ENCODE measurements around the gene KAT7.
"Not testable (repeated sequence)": the region's sequence is repeated elsewhere in the genome, so short reads cannot be mapped to it uniquely, and the experiment has no call there.

The KAT7 gene

DNA sequence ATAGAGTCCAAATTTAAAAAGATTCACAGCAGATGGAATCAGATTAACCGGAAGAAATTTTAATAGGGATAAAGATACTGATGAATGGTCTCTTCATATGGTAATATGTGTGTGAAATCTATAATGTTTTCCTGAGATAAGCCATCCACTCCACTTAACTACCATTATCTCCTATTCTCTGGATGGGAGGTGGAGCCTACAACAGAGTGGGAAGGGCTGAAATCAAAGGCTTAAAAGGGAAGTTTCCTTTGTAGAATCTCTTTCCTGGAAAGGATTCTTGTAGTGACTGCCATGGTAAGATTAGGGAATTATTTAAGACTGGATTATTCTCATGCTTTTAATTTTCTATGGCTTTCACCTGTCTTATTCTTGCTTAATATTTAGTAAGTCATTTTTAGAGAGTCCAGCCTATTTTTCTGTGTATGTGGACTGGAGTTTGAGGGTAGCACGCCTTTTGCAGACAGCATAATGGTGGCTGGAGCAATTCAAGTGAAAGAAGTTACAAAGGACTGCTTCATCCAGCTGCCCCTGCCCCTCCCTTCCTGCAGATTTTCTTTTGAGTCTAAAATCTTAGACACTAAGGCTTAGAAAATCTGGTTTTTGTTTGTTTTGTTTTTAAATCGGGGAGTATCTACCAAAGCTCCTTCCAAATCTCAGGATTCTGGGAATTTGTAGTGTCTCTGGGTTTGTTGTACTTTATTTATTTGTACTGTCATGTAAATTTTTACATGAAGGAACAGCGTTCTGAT lies 26.5 kb downstream of the KAT7 start:
- no peak for DNase-seq

DNA sequence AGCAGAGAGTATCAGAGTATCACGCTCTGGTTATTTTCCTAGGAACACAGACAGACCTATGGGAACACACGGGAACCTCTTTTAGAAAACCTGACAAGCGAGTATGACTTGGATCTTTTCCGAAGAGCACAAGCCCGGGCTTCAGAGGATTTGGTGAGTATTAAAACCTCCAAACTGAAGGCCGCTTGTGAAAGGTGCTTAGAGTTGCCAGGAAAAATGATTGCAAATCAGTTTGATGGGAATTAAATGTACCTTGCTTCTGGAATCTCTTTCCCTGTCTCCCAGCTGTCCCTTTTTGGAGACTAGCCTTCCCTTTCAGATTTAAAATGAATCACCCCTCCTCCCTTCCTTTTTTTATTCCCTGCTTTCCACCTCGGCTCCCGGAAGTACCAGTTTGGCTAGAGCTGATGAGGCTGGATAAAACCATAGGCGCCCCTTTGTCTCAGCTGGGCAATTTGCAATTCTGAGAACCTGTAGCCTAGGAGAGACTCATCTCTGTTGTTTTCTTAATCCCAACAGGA lies 27.3 kb downstream of the KAT7 start:
- no peak for DNase-seq

DNA sequence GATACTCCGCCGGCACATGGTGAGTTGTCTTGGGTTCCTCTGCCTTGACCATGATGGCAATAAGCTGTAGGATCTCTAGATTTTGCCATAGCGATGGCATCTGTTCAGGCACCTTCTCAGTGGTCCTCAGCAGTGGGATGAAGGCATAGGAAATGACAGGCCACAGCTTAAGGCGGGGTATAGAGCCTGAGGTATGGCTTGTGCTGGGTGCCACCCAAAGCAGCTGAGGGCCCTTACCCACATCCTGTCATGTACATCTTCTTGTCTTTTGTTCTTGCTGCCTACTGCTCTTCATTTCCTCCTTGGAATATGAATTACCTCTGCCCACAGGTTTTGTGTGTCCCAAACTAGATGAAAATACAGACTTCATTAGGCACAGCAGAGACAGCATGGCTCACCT lies 29.5 kb downstream of the KAT7 start:
- no peak for DNase-seq

DNA sequence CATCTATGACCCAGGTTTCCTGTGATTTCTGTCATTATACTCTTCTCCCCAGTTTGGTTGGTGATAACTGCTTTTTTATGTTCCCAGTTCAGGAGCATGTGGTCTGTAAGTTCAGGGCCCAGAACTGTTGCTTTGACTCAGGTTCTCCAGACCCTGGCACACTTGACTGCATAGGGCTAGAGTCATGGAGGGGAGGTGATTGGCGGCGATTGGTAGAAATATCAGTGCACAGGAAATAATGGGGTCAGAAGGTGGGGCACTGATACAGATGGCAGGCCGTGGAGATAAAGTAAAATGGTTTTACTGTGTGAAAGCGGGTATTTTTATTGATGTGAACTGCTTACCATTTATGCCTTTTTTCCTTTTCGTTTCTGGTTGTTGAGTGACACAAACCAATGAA lies 30.7 kb downstream of the KAT7 start:
- no peak for DNase-seq

DNA sequence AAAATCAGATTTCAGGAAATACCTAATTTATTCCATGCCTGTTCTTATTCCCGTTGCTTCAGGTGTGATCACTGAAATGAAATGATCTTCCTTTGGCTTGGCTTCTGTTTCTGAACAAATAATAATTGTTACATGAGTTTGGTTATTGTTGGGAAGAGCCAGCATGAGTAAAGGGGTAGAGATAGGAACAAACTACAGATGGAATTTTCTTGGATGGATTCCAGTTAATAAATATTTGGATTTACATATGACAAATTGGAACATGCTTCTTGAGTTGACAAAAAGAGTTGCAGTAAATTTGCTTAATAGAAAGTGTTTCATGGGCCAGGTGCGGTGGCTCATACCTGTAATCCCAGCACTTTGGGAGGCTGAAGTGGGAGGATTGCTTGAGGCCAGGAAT lies 31.2 kb downstream of the KAT7 start:
- no peak for DNase-seq

DNA sequence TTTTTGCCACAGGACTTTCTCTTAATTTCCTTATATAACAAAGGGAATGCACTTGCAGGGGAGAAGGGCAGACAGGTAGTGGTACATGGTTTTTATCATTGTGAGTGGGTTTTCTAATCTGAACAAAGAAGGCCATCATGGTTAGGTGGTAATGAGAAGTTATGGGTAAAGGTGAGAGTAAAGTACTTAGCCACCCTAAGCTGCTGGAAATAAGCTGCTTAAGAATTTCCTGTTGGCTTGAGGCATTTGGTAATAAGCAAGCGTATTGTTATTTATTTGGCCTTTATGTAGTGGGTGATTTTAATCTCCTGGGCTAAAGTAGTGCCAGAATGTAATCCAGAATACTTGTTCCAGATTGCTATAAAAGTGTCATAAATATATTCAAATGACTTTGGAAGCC lies 32.3 kb downstream of the KAT7 start:
- no peak for DNase-seq

DNA sequence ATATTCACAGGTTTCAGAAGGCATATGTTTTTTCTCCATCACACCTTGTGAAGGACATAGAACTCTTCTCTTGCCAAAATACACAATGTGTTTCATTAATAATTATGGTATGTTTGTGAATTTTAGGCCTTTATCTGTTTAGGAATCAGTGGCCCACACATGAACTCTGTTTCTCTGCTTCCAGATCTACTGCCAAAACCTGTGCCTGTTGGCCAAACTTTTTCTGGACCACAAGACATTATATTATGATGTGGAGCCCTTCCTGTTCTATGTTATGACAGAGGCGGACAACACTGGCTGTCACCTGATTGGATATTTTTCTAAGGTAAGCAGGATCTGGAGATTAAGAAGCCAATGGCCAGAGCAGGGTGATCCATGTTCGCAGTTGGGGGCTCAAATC lies 33.0 kb downstream of the KAT7 start:
- DNase-seq = no peak

DNA sequence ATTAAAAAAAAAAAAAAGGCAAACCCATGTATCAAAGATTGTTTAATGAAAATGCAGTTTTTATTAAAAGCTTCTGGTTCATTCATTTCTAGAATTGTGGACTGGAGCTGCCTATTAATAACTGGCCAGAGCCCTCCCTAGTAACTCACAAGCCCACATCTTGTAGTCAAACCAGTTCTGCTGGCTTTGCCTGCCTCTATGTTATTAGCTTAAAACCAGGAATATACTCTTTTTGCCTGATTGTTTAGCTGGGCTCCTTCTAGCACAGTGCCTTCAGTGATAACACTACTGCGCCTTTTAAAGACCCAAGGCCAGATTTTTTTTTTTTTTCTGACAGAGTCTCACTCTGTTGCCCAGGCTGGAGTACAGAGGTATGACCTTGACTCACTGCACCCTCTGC lies 33.4 kb downstream of the KAT7 start:
- no peak for DNase-seq

DNA sequence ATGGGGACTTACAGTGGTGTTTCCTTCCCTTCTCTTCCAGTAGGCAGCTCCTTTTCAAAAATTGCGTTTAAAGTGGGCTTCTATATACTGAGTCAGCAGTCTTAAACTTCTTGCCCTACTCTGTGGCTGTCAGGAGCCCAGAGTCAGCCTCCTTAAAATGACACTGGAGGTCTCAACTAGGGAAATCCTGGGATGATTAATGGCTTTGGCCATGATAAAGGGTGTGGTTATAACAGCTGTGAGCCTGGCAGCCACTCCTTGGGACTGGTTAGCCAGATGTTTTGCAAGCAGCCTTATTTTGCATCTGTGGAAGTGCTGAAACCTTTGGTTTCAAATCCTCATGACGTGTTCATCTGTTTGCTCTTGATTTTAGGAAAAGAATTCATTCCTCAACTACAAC lies 34.3 kb downstream of the KAT7 start:
- no peak for DNase-seq

DNA sequence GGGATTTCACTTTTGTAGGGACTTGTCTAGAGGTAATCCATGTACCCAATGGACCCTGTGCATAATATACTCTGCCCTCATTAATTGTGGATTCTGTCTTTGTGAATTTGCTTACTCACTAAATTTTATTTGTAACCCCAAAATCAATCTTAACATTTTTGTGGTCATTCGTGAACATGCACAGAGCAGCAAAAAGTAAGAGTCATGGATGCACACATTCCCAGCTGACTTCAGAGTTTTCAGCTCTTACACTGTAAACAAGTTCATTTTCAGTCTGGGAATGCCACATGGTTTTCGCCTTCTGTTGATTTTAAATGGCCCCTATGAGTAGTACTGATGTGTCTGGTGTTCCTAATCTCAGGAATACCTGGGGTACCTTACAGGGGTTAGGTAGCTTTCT lies 35.1 kb downstream of the KAT7 start:
- no peak for DNase-seq

DNA sequence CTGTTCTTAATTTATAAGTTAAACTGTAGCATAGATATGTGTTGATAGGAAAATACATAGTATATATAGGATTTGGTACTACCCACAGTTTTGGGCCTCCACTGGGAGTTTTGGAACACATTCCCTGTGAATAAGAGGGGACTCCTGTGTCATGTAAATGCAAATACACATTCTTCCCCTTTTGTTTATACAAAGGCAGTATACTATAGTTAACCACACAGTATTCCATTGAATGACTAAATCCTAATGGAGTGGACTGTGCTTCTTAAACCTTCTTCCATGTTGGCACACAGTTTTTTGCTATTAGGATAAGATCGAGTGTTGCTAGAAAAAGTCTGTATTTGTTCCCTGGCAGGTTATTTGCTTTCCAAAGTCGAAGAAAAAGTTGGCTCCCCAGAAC lies 37.2 kb downstream of the KAT7 start:
- DNase-seq = no peak

DNA sequence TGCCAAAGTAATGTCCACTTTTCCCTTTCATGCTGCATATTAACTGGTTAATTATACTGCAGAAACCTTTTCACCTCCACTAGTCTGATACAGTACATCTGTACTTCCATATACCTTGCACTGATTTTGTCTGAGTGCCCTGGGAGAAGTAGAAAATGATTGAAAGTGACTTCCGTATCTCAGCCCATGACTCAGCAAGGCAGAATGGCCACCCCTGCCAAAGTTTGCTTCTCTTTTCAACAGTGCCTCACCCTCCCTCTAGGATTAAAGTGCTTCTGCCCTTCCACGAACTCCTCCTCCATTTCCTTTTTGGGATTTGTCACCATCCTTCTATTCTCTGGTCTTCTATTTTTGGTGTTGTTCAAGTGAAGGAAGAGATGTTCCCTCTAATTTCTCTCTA lies 39.8 kb downstream of the KAT7 start:
- DNase-seq = not testable (repeated sequence)

DNA sequence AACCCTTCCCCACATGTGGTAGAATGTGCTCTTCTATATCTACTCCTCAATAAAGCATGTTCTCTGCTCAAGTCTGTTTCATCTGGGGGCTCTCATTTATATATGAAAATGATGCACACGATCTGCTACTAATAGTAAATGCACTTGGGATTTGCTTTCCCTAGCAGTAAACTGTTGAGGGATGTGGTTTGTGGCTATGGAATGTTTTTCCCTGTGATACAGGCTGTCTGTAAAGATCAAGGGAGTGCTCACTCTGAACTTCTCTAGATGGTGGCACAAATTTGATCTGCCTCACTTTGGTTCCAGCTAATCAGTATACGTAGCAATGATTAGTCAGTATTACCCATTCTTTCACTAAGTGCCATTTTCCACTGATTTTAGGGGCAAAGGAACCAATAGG lies 40.5 kb downstream of the KAT7 start:
- DNase-seq = no peak

DNA sequence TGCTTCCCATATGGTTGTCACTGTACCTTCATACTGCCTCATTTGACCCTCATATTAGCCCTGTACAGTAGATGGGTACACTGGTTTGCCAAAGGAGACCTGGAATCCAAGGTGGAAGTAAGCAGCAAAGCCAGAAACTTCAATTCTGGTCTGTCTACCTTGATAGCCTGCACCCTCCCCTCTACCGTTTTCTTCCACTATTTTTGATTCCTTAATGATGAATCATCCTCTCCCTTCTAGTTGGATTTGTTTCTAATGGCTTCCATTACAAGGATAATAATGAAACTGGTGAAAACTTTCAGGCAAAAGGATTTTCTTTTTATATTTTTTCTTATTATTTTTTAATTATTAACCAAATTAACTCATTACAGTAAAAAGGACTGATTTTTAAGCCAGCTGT lies 42.1 kb downstream of the KAT7 start:
- DNase-seq = no peak

DNA sequence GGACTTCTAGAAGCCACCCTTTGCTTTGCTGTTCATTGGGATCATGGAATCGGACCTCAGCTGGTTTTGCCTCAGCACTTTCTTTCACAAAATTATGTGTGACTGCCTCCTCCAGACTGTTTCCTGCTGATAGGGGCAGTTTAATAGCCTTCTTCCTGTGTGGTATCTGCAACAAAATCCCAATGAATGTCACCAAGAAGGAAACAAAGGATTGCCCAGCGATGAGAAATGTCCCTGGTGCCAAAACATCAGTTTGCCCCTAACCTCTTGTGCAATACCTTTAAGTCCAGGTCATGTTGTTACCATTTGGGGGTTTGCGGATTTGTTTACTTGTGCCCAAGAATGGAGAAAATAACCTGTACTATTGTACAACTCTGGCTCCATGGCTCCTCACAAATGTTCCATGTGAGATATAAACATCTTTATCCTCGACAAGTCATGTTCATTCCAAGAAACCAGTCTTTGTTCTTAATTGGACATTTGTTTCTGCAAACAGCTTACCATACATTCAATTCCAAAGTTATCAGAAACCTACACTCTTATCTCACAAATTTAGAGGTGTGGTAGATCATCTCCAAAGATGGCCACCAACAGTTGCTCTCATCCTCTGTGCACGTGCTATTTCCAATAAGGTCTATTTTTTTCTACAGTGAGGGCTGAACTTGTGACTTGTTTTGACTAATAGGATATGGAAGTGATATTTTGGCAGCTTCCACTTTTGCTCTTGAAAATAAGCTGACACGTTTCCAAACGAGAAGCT lies 44.5 kb downstream of the KAT7 start:
- no peak for DNase-seq

DNA sequence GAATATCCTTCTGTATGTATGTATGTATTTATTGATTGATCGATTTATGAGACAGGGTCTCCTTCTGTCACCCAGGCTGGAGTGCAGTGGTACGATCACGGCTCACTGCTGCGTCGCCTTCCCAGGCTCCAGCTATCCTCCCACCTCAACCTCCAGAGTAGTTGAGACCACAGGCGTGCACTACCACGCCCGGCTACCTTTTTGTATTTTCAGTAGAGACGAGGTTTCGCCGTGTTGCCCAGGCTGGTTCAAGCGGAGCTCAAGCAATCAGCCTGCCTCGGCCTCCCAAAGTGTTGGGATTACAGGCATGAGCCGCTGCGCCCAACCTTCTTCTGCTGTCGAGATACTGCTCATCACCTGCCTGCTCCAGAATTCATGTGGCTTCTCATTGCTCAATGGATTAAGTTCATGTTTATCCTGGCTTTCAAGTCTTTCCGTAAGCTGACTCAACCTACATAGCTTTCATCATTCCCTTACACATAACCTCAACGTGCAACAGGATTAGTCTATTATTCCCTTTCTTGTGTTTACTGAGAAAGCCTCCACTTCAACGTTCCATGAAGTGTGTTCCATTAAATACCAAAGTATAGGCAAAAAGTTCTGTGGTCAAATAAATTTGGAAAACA lies 45.8 kb downstream of the KAT7 start:
- DNase-seq = no peak

DNA sequence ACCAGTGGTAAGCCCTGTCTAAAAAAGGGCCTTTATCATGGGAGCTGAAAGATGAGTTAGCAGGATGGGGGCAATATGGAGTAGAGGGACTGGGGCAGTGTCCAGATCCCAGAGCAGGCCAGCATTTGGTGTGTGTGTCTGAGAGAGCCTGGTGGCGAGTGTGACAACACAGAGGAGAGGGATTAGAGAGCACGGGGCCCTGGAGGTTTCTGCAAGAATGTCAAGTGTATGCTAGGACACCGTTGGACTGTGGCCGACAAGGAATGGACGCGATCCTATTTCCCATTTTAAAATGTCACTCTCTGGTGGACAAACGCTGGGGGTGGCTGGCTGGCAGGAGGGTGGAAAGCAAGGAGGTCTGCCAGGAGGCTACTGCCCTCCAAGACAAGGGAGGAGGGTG lies 47.0 kb downstream of the KAT7 start:
- DNase-seq = no peak

DNA sequence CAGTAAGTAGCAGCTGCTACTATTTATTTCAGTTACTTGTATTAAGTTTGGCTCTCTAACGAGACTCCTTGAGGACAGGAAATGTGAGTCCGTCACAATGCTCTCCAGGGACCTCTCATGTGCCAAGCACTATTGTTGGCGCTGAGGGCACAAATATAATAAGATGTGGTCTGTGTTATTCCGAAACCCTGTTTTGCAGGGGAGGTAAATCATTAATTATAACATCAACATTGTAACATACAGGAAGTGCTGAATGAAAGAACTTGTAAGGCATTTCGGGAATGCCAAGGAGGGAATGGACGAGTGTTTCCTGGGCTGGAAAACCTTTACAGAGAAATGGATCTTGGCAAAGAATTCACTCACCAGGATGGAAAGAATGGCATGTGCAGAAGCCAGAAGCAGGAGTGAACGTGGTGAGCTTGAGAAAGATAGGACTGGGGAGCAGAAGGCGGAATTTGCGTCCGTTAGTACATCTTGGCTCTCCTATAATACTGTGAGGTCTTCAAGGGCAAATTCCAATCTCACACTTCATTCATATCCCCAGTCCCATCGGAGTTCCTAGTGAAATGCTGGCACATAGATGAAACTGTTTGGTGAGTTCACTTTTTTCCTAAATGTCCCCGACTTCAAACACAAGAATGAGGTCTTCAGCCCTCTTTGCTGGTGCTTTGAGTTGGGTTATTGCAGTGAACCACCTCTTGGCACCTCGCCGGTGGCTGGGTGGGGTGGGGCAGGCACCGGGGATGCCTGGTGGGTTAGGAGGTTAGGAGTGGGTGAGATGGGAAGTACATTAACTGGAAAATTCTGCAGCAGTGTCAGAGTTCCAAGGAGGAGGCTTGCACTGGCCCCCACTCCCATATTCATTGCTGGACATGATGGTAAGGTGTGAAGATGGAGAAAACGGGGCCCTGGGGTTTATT lies 47.9 kb downstream of the KAT7 start:
- no peak for DNase-seq

DNA sequence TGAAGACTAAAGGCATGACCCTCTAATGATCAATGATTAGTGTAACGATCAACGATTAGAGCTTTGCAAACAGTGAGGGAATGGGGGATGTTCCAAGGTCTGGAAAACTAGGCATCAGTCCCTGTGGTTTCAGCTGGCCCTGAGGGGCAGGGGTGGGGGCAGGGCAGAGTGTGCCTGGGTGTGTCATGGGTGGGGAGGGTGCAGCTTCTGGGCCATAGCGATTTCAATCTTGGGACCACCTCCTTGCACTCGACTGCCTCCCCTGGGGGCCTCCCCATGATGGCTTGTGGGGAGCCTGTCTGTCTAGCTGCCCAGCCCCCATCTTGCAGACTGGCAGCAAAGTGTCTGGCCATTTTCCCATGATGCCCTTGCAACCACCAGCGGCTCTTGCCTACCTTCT lies 51.0 kb downstream of the KAT7 start:
- DNase-seq = no peak

DNA sequence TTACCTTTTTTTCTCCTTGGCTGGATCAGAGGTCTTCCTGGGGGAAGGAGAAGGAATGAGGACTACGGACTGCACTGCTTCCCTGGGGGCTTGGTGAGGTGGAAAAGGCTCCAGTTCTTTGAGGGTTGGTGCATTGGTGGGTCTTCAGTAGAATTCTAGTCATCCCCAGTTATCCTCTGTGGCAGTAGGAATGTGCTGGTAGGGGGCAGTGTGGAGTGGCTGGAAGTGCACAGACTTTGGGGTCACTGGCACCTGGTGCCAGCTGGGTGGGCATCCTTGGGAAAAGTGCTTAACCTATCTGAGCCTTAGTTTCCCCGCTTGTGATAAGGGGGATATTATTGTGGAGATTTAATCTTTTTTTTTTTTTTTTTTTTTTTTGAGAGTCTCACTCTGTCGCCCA lies 53.1 kb downstream of the KAT7 start:
- no peak for DNase-seq

DNA sequence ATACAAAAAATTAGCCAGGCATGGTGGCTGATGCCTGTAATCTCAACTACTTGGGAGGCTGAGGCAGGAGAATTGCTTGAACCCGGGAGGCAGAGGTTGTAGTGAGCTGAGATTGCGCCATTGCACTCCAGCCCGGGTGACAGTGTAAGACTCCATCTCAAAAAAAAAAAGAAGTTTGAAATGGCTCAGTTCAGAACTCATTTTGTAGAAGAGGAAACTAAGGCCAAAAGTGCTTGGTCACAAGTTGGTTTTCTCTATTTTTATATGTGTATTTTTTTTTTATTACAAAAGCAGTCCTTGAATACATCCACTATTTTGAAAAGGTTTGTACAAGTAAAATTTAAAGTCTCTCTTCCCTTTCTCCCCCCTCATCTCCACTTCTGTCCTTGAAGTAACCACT lies 53.9 kb downstream of the KAT7 start:
- no peak for DNase-seq

DNA sequence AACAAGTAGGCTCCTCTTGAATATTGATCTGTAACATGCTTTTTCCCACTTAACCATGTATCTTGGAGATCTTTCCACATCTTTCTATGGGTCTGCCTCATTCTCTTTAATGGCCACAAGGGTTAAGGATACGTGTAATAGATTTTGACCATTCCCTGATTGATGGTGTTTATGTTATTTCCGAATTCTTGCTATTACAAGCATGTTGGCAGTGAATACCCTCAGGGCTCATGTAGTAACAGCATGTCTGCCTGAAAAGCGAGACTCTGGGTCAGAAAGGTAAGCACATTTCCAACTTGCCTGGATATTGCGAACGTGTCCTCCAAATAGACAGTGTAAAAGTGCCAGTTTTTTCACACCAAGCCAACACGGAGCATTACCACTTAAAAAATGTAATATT lies 54.4 kb downstream of the KAT7 start:
- no peak for DNase-seq

DNA sequence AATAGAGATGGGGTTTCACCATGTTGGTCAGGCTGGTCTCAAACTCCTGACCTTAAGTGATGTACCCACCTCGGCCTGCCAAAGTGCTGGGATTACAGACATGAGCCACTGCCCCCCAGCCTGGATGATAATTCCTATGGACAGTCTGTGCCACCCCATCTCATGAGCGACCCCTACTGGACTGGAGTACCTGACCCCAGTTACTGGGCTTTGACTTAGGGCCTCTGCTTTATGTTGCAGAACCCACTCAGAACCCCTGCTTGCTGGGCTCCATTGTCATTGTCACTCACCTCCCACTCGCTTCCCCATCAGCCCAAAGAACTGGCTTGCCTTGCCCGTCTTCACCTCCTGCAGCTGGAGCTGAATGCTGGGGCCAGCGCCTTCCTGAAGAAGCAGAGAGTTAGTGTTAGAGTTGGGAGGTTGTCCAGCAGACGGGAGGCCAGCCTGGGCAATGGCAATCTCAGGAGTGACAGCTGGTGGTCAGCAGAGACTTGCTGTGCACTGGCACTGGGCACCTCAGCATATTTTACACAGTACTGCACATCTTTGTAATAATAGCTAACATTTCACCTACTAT lies 55.4 kb downstream of the KAT7 start:
- DNase-seq = no peak

All from SW 1271 (cell line).